Neural cell (in vitro differentiated cells): ENCODE measurements around the gene MIXL1.

Experiments used
- POLR2AphosphoS5 ChIP-seq: IDR thresholded peaks from 2 replicates; pipeline ENCODE4 v1.6.1; 2012
- TAF1 ChIP-seq: IDR thresholded peaks from 2 replicates; pipeline ENCODE4 v1.6.1; 2012; ENCODE audit warnings: low read depth
- TF ChIP-seq, protein P1 (sequence below): fragments of 450-650 bp; IDR thresholded peaks from 2 replicates; pipeline ENCODE4 v1.5.1; 2014; ENCODE audit warnings: antibody characterized with exemption, mild to moderate bottlenecking, moderate library complexity; ENCODE audit not compliant: poor library complexity, severe bottlenecking

- TF ChIP-seq TAF1: no peak
- TF ChIP-seq, protein P1, sequence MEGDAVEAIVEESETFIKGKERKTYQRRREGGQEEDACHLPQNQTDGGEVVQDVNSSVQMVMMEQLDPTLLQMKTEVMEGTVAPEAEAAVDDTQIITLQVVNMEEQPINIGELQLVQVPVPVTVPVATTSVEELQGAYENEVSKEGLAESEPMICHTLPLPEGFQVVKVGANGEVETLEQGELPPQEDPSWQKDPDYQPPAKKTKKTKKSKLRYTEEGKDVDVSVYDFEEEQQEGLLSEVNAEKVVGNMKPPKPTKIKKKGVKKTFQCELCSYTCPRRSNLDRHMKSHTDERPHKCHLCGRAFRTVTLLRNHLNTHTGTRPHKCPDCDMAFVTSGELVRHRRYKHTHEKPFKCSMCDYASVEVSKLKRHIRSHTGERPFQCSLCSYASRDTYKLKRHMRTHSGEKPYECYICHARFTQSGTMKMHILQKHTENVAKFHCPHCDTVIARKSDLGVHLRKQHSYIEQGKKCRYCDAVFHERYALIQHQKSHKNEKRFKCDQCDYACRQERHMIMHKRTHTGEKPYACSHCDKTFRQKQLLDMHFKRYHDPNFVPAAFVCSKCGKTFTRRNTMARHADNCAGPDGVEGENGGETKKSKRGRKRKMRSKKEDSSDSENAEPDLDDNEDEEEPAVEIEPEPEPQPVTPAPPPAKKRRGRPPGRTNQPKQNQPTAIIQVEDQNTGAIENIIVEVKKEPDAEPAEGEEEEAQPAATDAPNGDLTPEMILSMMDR: no peak
- no peak for TF ChIP-seq POLR2AphosphoS5
Measured at GRCh38 chr1:226248091-226248490, 24.6 kb downstream of the MIXL1 start.
